ENCODE measurements around the gene ARHGEF1.

ARHGEF1 gene

GRCh38 chr19:41932259-41932719 is 49.3 kb downstream of the ARHGEF1 start:
- DNase-seq (ENCODE audit: low read depth) = no peak
- TF ChIP-seq, protein P1, sequence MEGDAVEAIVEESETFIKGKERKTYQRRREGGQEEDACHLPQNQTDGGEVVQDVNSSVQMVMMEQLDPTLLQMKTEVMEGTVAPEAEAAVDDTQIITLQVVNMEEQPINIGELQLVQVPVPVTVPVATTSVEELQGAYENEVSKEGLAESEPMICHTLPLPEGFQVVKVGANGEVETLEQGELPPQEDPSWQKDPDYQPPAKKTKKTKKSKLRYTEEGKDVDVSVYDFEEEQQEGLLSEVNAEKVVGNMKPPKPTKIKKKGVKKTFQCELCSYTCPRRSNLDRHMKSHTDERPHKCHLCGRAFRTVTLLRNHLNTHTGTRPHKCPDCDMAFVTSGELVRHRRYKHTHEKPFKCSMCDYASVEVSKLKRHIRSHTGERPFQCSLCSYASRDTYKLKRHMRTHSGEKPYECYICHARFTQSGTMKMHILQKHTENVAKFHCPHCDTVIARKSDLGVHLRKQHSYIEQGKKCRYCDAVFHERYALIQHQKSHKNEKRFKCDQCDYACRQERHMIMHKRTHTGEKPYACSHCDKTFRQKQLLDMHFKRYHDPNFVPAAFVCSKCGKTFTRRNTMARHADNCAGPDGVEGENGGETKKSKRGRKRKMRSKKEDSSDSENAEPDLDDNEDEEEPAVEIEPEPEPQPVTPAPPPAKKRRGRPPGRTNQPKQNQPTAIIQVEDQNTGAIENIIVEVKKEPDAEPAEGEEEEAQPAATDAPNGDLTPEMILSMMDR (IDR thresholded peaks at IDR 0.05; ENCODE audit: low read depth, low read length) = no peak
- no peak for TF ChIP-seq MAX (IDR thresholded peaks at IDR 0.05; ENCODE audit: low read depth, low read length)
- TF ChIP-seq POLR2A (IDR thresholded peaks at IDR 0.05; ENCODE audit: extremely low read depth, insufficient read length) = no peak

DNA sequence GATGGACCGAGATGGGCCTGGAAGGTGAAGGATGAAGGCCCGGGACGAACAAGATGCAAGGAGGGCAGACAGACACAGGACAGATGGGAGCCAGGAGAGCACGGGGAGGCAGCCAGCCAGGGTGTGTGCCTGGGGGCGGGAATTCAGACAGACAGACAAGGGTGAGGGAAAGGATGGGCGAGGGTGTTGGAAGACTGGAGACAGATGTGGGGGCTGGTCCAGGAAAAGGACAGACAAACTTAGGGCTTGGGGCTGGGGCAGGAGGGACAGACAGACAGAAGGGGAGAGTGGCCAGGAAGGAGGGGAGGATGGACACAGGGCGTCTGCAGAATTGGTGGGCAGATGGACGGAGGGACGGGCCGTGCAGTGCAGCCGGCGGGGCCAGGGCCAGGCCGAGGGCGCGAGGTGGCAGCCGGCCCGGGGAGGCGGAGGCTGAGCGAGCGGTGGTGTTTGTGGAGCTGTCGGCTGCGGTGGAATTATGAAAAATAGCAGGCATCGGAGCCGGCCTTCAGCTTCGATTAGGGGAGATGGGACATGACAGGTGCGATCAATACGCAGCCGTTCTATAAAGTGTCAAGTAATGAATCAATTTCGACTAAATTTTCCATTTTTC is 49.8 kb downstream of the ARHGEF1 start:
- no peak for DNase-seq (ENCODE audit: low read depth)
- no peak for TF ChIP-seq POLR2A (IDR thresholded peaks at IDR 0.05; ENCODE audit: extremely low read depth, insufficient read length)
- TF ChIP-seq MAX (IDR thresholded peaks at IDR 0.05; ENCODE audit: low read depth, low read length) = no peak
- TF ChIP-seq, protein P1 (IDR thresholded peaks at IDR 0.05; ENCODE audit: low read depth, low read length) = no peak
- no peak for TF ChIP-seq MYC (IDR thresholded peaks at IDR 0.05; ENCODE audit: low read depth, low read length)
- H3K4me3 ChIP-seq (ENCODE audit: low read depth, low read length) = no peak overlapping the region

More at GRCh38 chr19:41932259-41932719, 49.3 kb downstream of the ARHGEF1 start:
- H3K4me3 ChIP-seq (ENCODE audit: low read depth, low read length) = no peak overlapping the region

- TF ChIP-seq, protein P1 (IDR thresholded peaks at IDR 0.05; ENCODE audit: low read depth, low read length) = no peak
- TF ChIP-seq MAX (IDR thresholded peaks at IDR 0.05; ENCODE audit: low read depth, low read length) (no peak), POLR2A (IDR thresholded peaks at IDR 0.05; ENCODE audit: extremely low read depth, insufficient read length) (no peak), MYC (IDR thresholded peaks at IDR 0.05; ENCODE audit: low read depth, low read length) (no peak)
- peak; percentile 49 for DNase-seq (ENCODE audit: low read depth)
These were observed 50.9 kb downstream of the ARHGEF1 start for GRCh38 chr19:41933693-41934426.

GRCh38 chr19:41934849-41935374 is 51.9 kb downstream of the ARHGEF1 start:
- no peak overlapping the region for H3K4me3 ChIP-seq (ENCODE audit: low read depth, low read length)
- peak; percentile 67 for DNase-seq (ENCODE audit: low read depth)
- TF ChIP-seq, protein P1 (IDR thresholded peaks at IDR 0.05; ENCODE audit: low read depth, low read length) = peak; percentile 64
- TF ChIP-seq MYC (IDR thresholded peaks at IDR 0.05; ENCODE audit: low read depth, low read length) = no peak

More at GRCh38 chr19:41933693-41934426, 50.9 kb downstream of the ARHGEF1 start:
- no peak overlapping the region for H3K4me3 ChIP-seq (ENCODE audit: low read depth, low read length)

GRCh38 chr19:41935760-41936415 is 52.9 kb downstream of the ARHGEF1 start:
- TF ChIP-seq, protein P1 (IDR thresholded peaks at IDR 0.05; ENCODE audit: low read depth, low read length) = no peak
- TF ChIP-seq MYC (IDR thresholded peaks at IDR 0.05; ENCODE audit: low read depth, low read length) = no peak
- H3K4me3 ChIP-seq (ENCODE audit: low read depth, low read length) = no peak overlapping the region
- no peak for DNase-seq (ENCODE audit: low read depth)
